ENCODE measurements around the gene ATP6V1B1.

DNA sequence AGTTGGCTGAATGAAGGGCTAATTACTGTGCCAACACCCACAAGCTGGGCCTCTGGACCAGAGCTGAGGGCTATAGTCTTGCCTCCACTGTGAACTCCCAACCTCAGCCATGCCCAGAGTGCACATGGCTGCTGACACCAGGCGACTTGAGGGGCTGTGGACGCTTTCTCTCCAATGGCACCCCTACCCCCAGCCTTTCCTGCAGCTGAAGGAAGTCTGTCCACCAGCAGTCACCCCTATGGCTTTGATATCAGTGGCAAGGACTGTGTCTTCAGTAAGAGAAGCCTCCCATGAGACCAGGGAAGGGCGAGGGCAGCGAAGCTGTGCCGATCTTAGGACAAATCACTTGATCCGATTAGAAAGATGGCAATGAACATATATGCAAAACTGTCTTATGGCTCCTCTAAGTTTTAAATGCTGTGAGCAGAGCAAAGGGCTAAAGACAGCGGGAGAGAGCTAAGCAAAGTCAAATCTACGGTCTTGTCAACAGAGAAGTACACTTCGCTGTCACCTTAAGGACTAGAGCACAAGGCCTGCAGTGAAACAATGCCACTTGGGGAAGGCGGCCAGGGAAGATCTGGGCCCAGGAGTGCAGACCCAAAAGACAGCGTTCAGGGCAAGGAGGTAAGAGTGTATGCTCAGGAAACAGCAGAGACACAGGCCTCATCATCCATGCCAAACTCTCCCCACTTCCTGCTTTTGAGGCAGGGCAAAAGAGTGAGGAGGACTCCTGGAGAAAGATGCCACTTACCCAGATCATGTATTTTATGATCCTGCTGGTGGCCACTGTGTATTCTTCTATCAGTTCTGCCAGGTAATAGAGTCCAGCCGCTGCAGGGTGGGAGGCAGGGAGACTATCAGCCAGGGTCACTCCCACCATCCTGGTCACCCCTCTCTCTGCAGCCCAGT lies 57.5 kb downstream of the ATP6V1B1 start:
- TF ChIP-seq, protein P1, sequence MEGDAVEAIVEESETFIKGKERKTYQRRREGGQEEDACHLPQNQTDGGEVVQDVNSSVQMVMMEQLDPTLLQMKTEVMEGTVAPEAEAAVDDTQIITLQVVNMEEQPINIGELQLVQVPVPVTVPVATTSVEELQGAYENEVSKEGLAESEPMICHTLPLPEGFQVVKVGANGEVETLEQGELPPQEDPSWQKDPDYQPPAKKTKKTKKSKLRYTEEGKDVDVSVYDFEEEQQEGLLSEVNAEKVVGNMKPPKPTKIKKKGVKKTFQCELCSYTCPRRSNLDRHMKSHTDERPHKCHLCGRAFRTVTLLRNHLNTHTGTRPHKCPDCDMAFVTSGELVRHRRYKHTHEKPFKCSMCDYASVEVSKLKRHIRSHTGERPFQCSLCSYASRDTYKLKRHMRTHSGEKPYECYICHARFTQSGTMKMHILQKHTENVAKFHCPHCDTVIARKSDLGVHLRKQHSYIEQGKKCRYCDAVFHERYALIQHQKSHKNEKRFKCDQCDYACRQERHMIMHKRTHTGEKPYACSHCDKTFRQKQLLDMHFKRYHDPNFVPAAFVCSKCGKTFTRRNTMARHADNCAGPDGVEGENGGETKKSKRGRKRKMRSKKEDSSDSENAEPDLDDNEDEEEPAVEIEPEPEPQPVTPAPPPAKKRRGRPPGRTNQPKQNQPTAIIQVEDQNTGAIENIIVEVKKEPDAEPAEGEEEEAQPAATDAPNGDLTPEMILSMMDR (IDR thresholded peaks at IDR 0.05; ENCODE audit: low read depth, low read length, missing input control) = no peak
- TF ChIP-seq TAF1 (conservative IDR thresholded peaks at IDR 0.05) (no peak), EGR1 (IDR thresholded peaks at IDR 0.05; ENCODE audit: low read depth in 2 of 2) (no peak), RXRA (IDR thresholded peaks at IDR 0.05) (no peak), JUND (IDR thresholded peaks at IDR 0.05) (no peak)
- TF ChIP-seq, protein P2, sequence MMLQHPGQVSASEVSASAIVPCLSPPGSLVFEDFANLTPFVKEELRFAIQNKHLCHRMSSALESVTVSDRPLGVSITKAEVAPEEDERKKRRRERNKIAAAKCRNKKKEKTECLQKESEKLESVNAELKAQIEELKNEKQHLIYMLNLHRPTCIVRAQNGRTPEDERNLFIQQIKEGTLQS (IDR thresholded peaks at IDR 0.05) = no peak
- TF ChIP-seq, protein P3, sequence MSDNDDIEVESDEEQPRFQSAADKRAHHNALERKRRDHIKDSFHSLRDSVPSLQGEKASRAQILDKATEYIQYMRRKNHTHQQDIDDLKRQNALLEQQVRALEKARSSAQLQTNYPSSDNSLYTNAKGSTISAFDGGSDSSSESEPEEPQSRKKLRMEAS (IDR thresholded peaks at IDR 0.05) = no peak

Data from liver (tissue), 3 donors.